OCI-LY7 (cell line): ENCODE results near the gene ZDBF2.

Experiments
- EZH2phosphoT487 ChIP-seq: fragments of 200-600 bp; sonication (generic); IDR thresholded peaks from 2 replicates; pipeline ENCODE4 v1.6.1; 2018; ENCODE audit warnings: low read depth, borderline replicate concordance, mild to moderate bottlenecking, mixed run types, antibody characterized with exemption, low read length, moderate library complexity, mixed read lengths
- TF ChIP-seq, protein P1 (sequence below): fragments of 200-600 bp; sonication (generic); conservative IDR thresholded peaks from 2 replicates; pipeline ENCODE4 v1.5.1; 2014; ENCODE audit warnings: mild to moderate bottlenecking, antibody characterized with exemption, low read length, moderate library complexity, mixed read lengths

DNA sequence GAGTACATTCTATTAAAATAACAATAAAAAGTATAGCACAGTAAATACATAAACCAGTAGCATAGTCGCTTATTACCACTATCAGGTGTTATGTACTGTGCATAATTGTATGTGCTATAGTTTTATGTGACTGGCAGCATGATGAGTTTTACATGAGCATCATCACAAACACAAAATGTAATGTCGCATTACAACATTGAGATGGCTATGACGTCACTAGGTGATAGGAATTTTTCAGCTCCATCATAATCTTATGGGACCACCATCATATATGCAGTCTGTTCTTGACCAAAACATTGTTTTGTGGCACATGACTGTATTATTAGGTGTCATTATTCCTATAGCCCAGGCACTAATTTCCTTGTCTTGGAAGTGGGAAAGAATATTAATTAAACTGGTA, 48.6 kb downstream of the ZDBF2 start:
- TF ChIP-seq, protein P1, sequence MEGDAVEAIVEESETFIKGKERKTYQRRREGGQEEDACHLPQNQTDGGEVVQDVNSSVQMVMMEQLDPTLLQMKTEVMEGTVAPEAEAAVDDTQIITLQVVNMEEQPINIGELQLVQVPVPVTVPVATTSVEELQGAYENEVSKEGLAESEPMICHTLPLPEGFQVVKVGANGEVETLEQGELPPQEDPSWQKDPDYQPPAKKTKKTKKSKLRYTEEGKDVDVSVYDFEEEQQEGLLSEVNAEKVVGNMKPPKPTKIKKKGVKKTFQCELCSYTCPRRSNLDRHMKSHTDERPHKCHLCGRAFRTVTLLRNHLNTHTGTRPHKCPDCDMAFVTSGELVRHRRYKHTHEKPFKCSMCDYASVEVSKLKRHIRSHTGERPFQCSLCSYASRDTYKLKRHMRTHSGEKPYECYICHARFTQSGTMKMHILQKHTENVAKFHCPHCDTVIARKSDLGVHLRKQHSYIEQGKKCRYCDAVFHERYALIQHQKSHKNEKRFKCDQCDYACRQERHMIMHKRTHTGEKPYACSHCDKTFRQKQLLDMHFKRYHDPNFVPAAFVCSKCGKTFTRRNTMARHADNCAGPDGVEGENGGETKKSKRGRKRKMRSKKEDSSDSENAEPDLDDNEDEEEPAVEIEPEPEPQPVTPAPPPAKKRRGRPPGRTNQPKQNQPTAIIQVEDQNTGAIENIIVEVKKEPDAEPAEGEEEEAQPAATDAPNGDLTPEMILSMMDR = no peak
- no peak for TF ChIP-seq EZH2phosphoT487
